SK-N-MC (cell line): ENCODE measurements around the gene SLC47A1.

Experiments used
- EZH2 ChIP-seq: fragments of 200-600 bp; sonication (generic); IDR thresholded peaks from one replicate; pipeline ENCODE4 v1.6.1; 2017; ENCODE audit warnings: antibody characterized with exemption
- POLR2AphosphoS5 ChIP-seq: IDR thresholded peaks from 2 replicates; pipeline ENCODE4 v1.6.1; 2012; ENCODE audit warnings: mild to moderate bottlenecking, low read depth, low read length, borderline replicate concordance

DNA sequence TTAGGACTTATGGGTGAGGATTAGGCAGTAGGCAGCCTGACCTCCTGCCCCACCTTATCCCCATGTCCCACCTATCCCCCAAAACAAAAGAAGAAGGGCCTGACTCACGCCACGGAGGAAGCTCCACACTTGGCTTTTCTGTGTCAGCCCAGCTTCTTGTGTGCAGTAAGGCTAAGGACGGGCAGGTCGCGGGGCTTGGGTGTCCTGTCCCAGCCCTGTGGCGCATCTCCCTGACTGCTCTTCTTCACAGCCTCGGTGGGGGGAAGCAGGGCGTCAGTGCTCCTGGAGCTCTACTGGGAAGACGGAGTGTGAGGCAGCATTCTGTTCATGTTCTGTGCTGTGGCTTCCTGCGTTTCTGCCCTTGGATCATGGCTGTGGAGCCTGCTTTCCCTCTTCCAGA lies 80.3 kb downstream of the SLC47A1 start:
- TF ChIP-seq EZH2 (no peak), POLR2AphosphoS5 (no peak)
